RKO (cell line): Measurements from ENCODE around the gene LRRC25.

Experiments used
- DNase-seq: peaks from one replicate; pipeline ENCODE4 v3.0.0-alpha.2; 2016; ENCODE audit warnings: low spot score

Gene LRRC25

GRCh38 chr19:18435842-18436670 is 38.6 kb upstream of the LRRC25 start:
- no peak for DNase-seq

DNA sequence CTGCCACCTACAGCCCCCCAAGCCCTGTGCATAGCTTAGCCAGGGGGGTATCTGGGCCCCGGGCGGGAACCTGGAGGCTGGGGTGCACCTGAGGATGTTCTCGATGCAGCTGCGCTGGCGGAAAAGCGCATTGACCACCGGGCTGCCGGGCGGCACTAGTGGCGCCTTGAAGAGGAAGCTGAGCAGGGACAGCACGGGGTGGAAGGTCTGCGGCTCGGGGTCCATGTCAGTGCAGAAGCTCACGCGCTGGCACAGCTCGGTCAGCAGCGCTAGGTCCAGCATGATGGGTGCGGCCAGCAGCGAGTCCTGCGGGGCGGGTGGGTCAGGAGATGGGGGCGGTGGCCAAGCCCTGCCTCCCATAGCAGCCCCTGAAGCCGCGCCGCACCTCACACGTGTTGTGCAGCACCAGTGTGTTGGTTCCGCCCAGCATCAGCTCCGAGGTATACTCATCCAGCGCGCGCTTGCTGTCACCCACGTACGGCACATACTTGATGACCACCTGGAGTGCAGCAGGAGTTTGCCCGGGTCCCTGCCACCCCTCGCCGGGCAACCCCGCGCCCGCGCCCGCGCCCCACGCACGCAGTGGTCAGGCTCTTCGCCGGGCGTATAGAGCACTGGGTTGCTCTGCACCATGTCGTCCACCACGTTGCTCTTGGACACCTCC is 37.9 kb upstream of the LRRC25 start:
- DNase-seq: no peak

DNA sequence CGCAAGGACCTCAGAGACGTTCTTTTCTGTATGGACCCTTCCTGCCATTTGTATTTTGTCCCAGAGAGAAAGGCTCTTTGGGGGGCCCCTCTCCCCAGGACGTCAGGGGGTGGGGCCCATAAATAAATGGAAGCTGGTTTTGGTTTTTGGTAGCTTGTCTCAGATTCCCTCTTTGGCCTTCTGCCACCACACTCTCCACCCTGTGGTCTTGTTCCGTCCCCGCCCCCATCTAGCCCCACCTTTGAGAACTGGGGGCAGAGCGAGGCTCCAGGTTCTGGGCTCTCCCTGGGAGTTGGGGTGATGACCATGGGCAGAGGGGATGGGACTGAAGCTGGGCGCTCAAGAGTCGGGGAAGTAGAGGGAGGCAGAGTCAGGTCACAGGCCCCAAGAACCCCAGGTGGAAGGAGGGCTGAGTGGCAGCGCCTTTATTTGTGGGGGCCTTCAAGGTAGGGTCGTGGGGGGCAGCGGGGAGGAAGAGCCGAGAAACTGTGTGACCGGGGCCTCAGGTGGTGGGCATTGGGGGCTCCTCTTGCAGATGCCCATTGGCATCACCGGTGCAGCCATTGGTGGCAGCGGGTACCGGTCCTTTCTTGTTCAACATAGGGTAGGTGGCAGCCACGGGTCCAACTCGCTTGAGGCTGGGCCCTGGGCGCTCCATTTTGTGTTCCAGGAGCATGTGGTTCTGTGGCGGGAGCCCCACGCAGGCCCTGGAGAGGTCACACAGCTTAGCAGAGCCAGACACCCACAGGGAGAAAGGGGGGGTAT is 37.2 kb upstream of the LRRC25 start:
- no peak for DNase-seq

DNA sequence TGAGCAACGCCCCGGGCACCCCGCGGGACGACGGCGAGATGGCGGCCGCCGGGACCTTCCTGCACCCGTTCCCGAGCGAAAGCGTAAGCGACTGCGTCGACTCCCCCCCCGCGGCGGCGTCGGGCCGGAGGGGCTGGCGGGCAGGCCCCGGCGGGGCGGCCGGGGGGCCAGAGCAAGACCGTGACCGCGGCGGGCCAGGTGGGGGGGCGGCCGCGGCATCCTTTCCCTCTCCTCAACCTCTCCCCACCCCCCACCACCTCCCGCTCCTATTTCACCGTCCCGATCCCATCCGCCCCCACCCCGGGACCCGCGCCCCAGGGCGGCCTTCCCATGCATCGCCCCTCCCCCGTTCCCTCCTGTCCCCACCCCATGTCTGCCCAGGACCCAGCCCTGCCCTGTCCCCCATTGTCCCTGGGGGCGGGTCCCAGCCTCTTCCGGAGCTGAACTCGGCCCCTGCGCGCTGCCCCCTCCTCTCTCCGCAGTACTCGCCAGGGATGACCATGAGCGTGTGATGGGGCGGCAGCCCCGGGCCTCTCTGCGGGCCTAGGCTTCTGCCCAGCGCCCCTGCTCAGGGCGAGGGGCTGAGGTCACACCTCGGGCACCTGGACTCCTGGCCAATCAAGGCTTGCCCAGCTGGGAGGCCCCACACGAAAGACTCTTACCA is 36.4 kb upstream of the LRRC25 start:
- DNase-seq: no peak

GRCh38 chr19:18433015-18433691 is 35.7 kb upstream of the LRRC25 start:
- no peak for DNase-seq

GRCh38 chr19:18432275-18433014 is 35.0 kb upstream of the LRRC25 start:
- no peak for DNase-seq

DNA sequence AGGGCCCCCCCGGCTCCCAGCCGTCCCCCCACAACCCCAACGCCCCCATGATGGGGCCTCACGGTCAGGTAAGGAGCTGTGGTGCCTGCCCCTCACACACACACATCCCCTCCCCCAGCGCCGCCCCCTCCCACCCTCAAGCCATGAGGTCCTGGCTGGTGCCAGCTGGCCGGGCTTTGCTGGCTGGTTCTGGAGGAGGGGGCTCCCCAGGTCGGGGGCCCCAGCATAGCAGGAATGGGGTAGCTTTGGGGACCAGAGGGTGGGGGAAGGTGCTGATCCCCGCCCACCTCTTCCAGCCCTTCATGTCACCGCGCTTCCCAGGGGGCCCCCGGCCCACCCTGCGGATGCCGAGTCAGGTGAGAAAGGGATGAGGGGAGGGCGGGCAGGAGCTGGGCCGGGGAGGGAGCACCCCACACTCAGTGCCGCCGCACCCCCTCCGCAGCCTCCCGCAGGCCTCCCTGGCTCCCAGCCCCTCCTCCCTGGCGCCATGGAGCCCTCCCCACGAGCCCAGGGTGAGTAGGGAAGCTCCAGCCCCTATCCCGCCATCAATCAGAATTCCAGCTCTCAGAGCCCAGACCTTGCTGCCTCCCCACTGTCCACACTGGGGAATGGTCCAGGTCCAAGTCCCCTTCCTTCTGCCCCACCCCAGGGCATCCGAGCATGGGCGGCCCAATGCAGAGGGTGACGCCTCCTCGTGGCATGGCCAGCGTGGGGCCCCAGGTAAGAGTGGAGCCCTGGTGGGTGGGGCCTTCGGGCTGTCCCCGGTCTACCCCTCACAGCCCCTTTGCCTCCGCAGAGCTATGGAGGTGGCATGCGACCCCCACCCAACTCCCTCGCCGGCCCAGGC is 34.2 kb upstream of the LRRC25 start:
- DNase-seq: no peak

DNA sequence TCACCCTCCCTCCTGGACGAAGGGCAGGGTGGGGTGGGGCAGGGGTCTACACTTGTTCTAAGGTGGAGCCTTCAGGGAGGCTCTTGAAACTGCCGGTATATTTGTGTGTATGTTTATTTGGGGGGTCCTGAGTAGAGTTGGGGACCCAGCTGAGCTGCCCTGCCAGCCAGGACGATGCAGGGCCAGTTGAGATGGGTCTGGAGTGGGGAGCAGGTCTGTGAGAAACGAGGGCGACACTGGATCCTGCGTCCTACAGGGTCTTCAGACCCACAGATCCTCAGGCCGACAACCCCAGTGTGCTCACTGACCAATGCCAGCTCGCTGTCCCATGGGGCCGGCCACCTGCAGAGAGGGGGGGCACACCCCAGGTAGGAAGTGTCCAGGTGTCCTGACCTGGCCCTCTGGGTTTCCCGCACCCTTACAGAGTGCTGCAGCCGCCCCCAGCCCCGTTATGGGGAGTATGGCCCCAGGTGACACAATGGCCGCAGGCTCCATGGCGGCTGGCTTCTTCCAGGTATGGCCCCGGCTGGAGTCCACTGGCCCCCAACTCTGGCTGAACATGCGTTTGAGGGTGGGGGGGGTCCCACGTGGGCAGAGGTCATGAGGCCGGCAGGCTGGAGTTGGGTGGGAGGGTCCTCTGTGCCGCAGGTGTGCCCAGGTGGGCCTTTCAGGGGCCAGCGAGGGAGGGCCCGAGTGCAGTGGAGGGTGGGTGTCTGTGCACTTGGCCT is 33.2 kb upstream of the LRRC25 start:
- DNase-seq: no peak

GRCh38 chr19:18429717-18430416 is 32.4 kb upstream of the LRRC25 start:
- DNase-seq: no peak

- DNase-seq: no peak
Measured at GRCh38 chr19:18428787-18429674, 31.6 kb upstream of the LRRC25 start.

DNA sequence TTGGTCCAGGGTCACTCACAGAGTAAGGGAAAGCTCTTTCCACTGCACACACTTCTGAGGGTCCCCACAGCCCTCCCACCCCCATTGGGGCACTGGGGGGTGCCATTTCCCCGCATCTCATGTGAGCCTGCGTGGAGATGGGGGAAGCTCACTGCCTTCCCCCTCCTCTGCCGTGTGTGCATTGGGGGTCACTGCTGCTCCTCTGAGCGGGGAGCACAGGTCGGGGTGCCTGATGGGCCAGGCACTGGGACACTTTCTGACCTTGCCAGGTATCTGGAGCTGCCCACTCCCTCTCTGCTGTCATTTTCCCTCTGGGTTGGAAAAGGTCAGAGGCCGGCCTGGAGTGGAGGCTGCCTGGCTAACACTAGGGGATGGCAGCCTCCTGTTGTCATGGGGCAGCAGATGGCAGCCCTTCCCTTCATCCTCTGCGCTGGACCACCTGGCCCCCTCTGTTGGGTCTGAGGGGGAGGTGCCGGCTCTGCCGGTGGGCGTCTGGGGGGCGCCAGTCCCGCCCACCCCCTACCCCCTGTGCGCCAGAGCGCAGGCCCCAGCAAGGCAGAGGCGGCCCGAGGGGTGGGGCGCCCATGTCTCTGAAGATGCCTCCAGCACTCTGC is 30.9 kb upstream of the LRRC25 start:
- no peak for DNase-seq

DNA sequence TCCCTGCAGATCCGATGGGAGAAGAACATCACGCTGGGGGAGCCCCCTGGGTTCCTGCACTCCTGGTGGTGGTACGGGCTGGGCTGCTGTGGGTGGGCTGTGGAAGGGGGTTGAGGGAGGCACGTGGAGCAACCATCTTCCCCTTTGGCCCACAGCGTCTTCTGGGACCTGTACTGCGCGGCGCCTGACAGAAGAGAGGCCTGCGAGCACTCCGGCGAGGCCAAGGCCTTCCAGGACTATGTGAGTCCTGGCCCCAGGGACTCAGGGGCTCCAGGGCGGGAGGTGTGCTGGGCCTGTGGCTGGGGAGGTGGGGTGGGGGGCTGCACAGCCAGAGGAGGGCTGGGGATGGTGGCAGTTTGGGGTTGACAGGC is 30.3 kb upstream of the LRRC25 start:
- no peak for DNase-seq

DNA sequence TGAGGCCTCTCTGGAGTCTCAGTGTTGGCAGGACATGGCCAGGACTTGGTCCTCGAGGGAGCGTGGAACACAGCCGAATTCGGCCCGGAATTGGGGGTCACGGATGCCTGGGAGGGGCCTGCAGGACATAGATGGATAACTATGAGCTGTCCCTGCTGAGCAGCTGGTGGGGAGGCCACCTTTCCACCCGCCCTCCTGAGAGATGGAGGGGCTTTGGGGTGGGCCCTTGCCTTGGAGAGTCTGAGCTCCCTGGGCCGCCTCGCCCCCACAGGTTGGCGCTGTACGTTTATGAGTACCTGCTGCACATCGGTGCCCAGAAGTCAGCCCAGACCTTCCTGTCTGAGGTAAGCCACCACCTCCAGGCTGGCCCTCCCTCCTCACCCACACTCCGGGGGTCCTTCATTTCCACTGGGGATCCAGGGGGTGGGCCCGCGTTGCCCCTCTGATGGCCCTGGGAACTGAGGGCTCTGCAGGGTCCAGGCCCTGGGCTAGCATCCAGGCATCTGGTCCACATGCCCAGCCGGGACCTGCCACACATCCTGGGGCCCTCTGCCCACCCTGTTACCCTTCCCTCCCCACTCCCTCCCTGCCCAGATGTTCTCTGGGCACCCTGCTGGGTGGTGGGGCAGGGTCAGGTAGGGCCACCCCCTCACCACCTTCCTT is 29.8 kb upstream of the LRRC25 start:
- DNase-seq: no peak

DNA sequence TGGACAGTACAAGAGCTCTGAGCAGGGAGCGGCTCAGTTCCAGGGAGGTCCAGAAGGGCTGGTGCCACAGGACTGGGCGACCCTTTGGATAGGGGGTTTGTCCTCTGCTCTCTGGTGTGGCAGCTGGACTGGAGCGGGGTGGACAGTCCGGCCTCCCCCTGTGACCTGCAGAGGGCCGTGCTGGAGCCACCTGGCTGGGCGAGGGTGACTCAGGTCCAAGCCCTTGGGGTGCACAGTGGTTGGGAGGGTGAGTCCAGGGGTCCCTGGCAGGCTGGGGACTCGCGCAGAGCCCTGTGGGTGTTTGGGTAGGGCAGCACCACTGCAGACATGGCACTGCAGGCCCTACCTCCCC is 29.0 kb upstream of the LRRC25 start:
- no peak for DNase-seq

DNA sequence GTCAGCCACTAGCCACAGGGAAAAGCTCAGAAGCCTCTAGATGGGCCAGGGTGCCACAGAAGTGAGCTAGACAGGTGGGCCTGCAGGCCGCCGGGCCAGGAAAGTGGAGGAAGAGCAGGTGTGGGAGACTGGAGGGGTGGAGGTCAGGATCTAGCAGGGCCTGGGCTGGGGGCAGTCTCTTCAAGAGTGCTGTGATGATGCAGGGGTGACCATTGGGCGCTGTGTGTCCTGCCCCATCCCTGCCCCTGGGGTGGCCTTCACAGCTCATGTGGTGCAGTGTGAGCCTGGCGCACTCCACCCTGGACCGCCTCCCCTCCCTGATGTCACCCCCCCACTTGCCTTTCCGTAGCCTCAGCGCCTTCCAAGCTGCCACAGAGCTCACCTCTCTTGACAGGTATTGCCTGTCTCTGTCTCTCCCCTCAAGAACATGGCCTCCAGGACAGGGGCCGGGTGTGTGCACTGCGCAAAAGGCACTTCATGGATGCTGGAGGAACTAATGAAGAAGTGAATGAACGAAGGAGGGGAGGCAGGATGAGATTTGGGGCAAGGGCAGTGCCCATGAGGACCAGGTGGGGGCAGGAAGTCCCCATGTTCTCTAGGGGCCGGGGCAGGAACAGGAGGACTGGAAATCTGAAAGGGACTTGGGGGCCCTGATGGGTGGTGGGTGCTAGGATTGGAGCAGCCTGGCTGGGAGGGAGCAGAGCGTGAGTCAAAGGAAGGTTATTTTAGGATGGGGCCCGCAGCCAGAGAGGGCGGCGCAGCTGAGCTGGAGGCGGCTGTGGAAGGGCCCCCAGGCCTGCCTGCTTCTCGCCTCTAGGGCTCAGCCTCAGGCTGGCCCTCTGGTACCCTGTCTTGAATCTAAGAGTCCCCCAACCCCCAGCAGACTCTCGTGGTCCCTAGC is 28.3 kb upstream of the LRRC25 start:
- DNase-seq: peak; percentile 49
